GM12874 (cell line): ENCODE data around the gene RAB40C.

Experiments
- CTCF ChIP-seq: IDR thresholded peaks from 2 replicates; pipeline ENCODE4 v1.5.1; 2011; ENCODE audit warnings: low read depth, mild to moderate bottlenecking, control low read depth, low read length, moderate library complexity; ENCODE audit not compliant: insufficient read depth

Gene RAB40C

GRCh38 chr16:662095-662494 is 72.2 kb downstream of the RAB40C start:
- TF ChIP-seq CTCF, result no peak

- TF ChIP-seq CTCF, result no peak
Observed at GRCh38 chr16:662597-662996, 72.7 kb downstream of the RAB40C start.

GRCh38 chr16:666572-666971 is 76.7 kb downstream of the RAB40C start:
- TF ChIP-seq CTCF, result no peak

GRCh38 chr16:667113-667779 is 77.4 kb downstream of the RAB40C start:
- TF ChIP-seq CTCF, result no peak

- peak; percentile 88 for TF ChIP-seq CTCF
Observed at GRCh38 chr16:667780-668518, 78.1 kb downstream of the RAB40C start, which contains the start of gene RHOT2. TSS of gene RHOT2 (plus strand) at chr16:668132. CDS start at chr16:668200, 68 bp downstream.

GRCh38 chr16:668519-669171 is 78.8 kb downstream of the RAB40C start:
- TF ChIP-seq CTCF, result no peak

GRCh38 chr16:669666-670065 is 79.8 kb downstream of the RAB40C start:
- TF ChIP-seq CTCF, result no peak
